Vagina (tissue), 2 donors: ENCODE measurements around the gene TRIM44.

Source experiments
- POLR2A ChIP-seq, 2 donors: fragments of 450-650 bp; IDR thresholded peaks; one replicate each; pipeline ENCODE4 v1.6.1; 2017; ENCODE audit warnings: antibody characterized with exemption in 2 of 2, mild to moderate bottlenecking in 2 of 2, moderate library complexity in 2 of 2
- TF ChIP-seq, protein P1 (sequence below), 3 experiments: fragments of 450-650 bp in 2 of 3; fragments of 200-600 bp in 1 of 3; sonication (generic) in 1 of 3; IDR thresholded peaks; one replicate each; pipeline ENCODE4 v1.5.1; 2017 to 2019; ENCODE audit warnings: antibody characterized with exemption in 3 of 3, mild to moderate bottlenecking in 2 of 3, moderate library complexity in 2 of 3

DNA sequence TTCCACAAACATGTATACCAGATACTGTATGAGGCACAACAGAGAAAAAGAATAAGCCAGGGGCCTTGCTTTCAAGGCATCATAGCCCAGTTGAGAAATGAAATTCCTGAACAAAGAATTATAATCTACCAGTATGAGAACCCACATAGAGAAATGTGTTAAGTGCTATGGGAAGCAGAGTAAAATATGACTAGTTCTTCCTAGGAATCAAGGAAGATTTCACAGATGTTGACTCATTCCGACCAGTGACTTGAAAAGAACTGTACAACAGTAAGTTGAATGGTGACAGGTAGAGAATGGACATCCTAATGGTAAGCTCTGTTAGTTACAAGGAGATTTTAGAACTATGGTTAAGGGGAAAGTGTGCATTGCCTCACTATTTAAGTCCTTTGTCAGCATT, 102.6 kb downstream of the TRIM44 start:
- TF ChIP-seq, protein P1, sequence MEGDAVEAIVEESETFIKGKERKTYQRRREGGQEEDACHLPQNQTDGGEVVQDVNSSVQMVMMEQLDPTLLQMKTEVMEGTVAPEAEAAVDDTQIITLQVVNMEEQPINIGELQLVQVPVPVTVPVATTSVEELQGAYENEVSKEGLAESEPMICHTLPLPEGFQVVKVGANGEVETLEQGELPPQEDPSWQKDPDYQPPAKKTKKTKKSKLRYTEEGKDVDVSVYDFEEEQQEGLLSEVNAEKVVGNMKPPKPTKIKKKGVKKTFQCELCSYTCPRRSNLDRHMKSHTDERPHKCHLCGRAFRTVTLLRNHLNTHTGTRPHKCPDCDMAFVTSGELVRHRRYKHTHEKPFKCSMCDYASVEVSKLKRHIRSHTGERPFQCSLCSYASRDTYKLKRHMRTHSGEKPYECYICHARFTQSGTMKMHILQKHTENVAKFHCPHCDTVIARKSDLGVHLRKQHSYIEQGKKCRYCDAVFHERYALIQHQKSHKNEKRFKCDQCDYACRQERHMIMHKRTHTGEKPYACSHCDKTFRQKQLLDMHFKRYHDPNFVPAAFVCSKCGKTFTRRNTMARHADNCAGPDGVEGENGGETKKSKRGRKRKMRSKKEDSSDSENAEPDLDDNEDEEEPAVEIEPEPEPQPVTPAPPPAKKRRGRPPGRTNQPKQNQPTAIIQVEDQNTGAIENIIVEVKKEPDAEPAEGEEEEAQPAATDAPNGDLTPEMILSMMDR (IDR thresholded peaks at IDR 0.05): no peak
- no peak for TF ChIP-seq POLR2A (IDR thresholded peaks at IDR 0.05)
